HepG2 (cell line): Measurements from ENCODE around the gene GLDN. TPM values are rescaled to one million over a fixed set of nuclear protein-coding genes. Genes with fewer than 3 reads are reported as not detected.
A peak's percentile ranks its signal among the peaks of the same experiment; 100 is the strongest.

Source experiments
- ATRX ChIP-seq: sonication (generic); formaldehyde crosslinking; IDR thresholded peaks from 2 replicates; pipeline ENCODE4 v1.4.0; 2020; ENCODE audit warnings: missing genetic modification reagents, borderline replicate concordance
- BCL6 ChIP-seq: IDR thresholded peaks from 2 replicates; pipeline ENCODE4 v1.6.1; 2016; ENCODE audit warnings: missing genetic modification reagents, missing compliant biosample characterization
- HNF1B ChIP-seq: sonication (generic); formaldehyde crosslinking; IDR thresholded peaks from 2 replicates; pipeline ENCODE4 v1.5.1; 2020; ENCODE audit warnings: mild to moderate bottlenecking, moderate library complexity, missing genetic modification reagents
- HNF4A ChIP-seq: sonication (generic); formaldehyde crosslinking; IDR thresholded peaks from 2 replicates; pipeline ENCODE4 v1.4.0; 2020; ENCODE audit warnings: missing genetic modification reagents
- JUND ChIP-seq: sonication (generic); formaldehyde crosslinking; IDR thresholded peaks from 2 replicates; pipeline ENCODE4 v1.8.0; 2022; ENCODE audit warnings: mild to moderate bottlenecking, missing genetic modification reagents
- KDM1A ChIP-seq: IDR thresholded peaks from 2 replicates; pipeline ENCODE4 v1.6.1; 2016; ENCODE audit warnings: missing compliant biosample characterization
- MED1 ChIP-seq: sonication (generic); formaldehyde crosslinking; IDR thresholded peaks from 2 replicates; pipeline ENCODE4 v1.4.0; 2020; ENCODE audit warnings: missing genetic modification reagents
- MIER2 ChIP-seq: IDR thresholded peaks from 2 replicates; pipeline ENCODE4 v1.6.1; 2016; ENCODE audit warnings: missing biosample characterization, missing genetic modification reagents
- NR2F6 ChIP-seq, 2 experiments: IDR thresholded peaks; 2 replicates each; pipeline ENCODE4 v1.6.1; 2016; ENCODE audit warnings: antibody characterized with exemption in 1 of 2, mild to moderate bottlenecking in 1 of 2
- PPARG ChIP-seq: conservative IDR thresholded peaks from 2 replicates; pipeline ENCODE4 v1.6.1; 2016; ENCODE audit warnings: missing biosample characterization, missing genetic modification reagents
- REPIN1 ChIP-seq: sonication (generic); formaldehyde crosslinking; IDR thresholded peaks from 2 replicates; pipeline ENCODE4 v1.8.0; 2022; ENCODE audit warnings: missing genetic modification reagents, low read depth, mild to moderate bottlenecking, borderline replicate concordance
- TARDBP ChIP-seq: sonication (generic); formaldehyde crosslinking; IDR thresholded peaks from 2 replicates; pipeline ENCODE4 v1.8.0; 2022; ENCODE audit warnings: mild to moderate bottlenecking, missing genetic modification reagents
- TFAP4 ChIP-seq: sonication (generic); IDR thresholded peaks from 2 replicates; pipeline ENCODE4 v1.6.1; 2016; ENCODE audit warnings: low read depth, borderline replicate concordance
- ZBTB7A ChIP-seq: sonication (generic); formaldehyde crosslinking; IDR thresholded peaks from 2 replicates; pipeline ENCODE4 v1.8.0; 2022; ENCODE audit warnings: mild to moderate bottlenecking, missing genetic modification reagents
- ZFP90 ChIP-seq: sonication (generic); formaldehyde crosslinking; IDR thresholded peaks from 2 replicates; pipeline ENCODE4 v1.8.0; 2022; ENCODE audit warnings: missing genetic modification reagents, mild to moderate bottlenecking, inconsistent platforms, borderline replicate concordance
- ZNF232 ChIP-seq: sonication (generic); formaldehyde crosslinking; IDR thresholded peaks from 2 replicates; pipeline ENCODE4 v1.4.0; 2020; ENCODE audit warnings: missing genetic modification reagents, borderline replicate concordance
- ZNF326 ChIP-seq: sonication (generic); formaldehyde crosslinking; IDR thresholded peaks from 2 replicates; pipeline ENCODE4 v1.4.0; 2020; ENCODE audit warnings: missing genetic modification reagents, borderline replicate concordance
- ZNF766 ChIP-seq: sonication (generic); formaldehyde crosslinking; IDR thresholded peaks from 2 replicates; pipeline ENCODE4 v1.5.0; 2020; ENCODE audit warnings: missing genetic modification reagents, borderline replicate concordance
- ZNF777 ChIP-seq: sonication (generic); formaldehyde crosslinking; IDR thresholded peaks from 2 replicates; pipeline ENCODE4 v1.4.0; 2020; ENCODE audit warnings: missing genetic modification reagents
- polyA plus RNA-seq, 8 experiments: library from polyadenylated mRNA; depleted of rRNA in 3 of 8; stranded (reverse) in 7 of 8; unstranded in 1 of 8; fragments of >200 nt; fragmentation: Illumina TruSeq in 4 of 8; extraction: Trizol in 4 of 8; gene quantifications; 2 replicates each; pipeline versions ENCODE4 v1.2.1 to v1.2.3, GENCODE V29; 2011 to 2016; ENCODE audit warnings: low read depth in 4 of 8, missing spikeins in 1 of 8, mixed read lengths in 1 of 8; ENCODE audit not compliant: insufficient read depth in 1 of 8
- total RNA-seq, 5 experiments: library from RNA; depleted of rRNA; stranded (reverse); fragments of >200 nt; fragmentation: Illumina TruSeq; extraction: Trizol; gene quantifications; 2 replicates each; pipeline ENCODE4 v1.2.3, GENCODE V29; 2016; ENCODE audit warnings: low read depth in 1 of 5
- TF ChIP-seq, protein P1 (sequence below): IDR thresholded peaks from 2 replicates; pipeline ENCODE4 v1.6.1; 2016; ENCODE audit warnings: low read depth, missing genetic modification reagents, missing compliant biosample characterization
- TF ChIP-seq, protein P2 (sequence below): sonication (generic); formaldehyde crosslinking; IDR thresholded peaks from 2 replicates; pipeline ENCODE4 v1.8.1; 2023; ENCODE audit warnings: mild to moderate bottlenecking, inconsistent platforms, moderate library complexity, missing genetic modification reagents, borderline replicate concordance

Gene GLDN
- total and polyA plus RNA-seq, 2 of the 13 experiments (the other 11 are each of a cell fraction or from before 2014, with no cell fraction given), result 0.86 to 1.0 TPM

GRCh38 chr15:51313644-51314280, 27.7 kb upstream of the GLDN start (continued):
- peak; percentile 75 for TF ChIP-seq JUND (CRISPR knock-in tag)
- TF ChIP-seq ZNF232 (CRISPR knock-in tag), result peak; percentile 29; the same call in 1 of the 2 replicates
- TF ChIP-seq ZNF766 (CRISPR knock-in tag), result no peak
- peak; percentile 88; the same call in 1 of the 2 replicates for TF ChIP-seq HNF1B
- peak; percentile 68; the same call in 1 of the 2 replicates for TF ChIP-seq REPIN1 (CRISPR knock-in tag)
- peak; percentile 58 for TF ChIP-seq NR2F6 (IDR thresholded peaks at IDR 0.05)
- peak; percentile 82 for TF ChIP-seq NR2F6 (CRISPR knock-in tag; IDR thresholded peaks at IDR 0.05)
- TF ChIP-seq MIER2 (CRISPR knock-in tag), result 0 out of 2 replicates have a peak, but pooled peaks have one; percentile 19
- 0 out of 2 replicates have a peak, but pooled peaks have one; percentile 39 for TF ChIP-seq ZBTB7A (CRISPR knock-in tag)
- no peak for TF ChIP-seq ZNF777 (CRISPR knock-in tag)
- TF ChIP-seq HNF4A (CRISPR knock-in tag), result peak; percentile 93
- TF ChIP-seq ATRX, result no peak
- TF ChIP-seq TARDBP, result peak; percentile 87
- TF ChIP-seq, protein P1, sequence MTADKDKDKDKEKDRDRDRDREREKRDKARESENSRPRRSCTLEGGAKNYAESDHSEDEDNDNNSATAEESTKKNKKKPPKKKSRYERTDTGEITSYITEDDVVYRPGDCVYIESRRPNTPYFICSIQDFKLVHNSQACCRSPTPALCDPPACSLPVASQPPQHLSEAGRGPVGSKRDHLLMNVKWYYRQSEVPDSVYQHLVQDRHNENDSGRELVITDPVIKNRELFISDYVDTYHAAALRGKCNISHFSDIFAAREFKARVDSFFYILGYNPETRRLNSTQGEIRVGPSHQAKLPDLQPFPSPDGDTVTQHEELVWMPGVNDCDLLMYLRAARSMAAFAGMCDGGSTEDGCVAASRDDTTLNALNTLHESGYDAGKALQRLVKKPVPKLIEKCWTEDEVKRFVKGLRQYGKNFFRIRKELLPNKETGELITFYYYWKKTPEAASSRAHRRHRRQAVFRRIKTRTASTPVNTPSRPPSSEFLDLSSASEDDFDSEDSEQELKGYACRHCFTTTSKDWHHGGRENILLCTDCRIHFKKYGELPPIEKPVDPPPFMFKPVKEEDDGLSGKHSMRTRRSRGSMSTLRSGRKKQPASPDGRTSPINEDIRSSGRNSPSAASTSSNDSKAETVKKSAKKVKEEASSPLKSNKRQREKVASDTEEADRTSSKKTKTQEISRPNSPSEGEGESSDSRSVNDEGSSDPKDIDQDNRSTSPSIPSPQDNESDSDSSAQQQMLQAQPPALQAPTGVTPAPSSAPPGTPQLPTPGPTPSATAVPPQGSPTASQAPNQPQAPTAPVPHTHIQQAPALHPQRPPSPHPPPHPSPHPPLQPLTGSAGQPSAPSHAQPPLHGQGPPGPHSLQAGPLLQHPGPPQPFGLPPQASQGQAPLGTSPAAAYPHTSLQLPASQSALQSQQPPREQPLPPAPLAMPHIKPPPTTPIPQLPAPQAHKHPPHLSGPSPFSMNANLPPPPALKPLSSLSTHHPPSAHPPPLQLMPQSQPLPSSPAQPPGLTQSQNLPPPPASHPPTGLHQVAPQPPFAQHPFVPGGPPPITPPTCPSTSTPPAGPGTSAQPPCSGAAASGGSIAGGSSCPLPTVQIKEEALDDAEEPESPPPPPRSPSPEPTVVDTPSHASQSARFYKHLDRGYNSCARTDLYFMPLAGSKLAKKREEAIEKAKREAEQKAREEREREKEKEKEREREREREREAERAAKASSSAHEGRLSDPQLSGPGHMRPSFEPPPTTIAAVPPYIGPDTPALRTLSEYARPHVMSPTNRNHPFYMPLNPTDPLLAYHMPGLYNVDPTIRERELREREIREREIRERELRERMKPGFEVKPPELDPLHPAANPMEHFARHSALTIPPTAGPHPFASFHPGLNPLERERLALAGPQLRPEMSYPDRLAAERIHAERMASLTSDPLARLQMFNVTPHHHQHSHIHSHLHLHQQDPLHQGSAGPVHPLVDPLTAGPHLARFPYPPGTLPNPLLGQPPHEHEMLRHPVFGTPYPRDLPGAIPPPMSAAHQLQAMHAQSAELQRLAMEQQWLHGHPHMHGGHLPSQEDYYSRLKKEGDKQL (CRISPR knock-in tag), result peak; percentile 40; the same call in 1 of the 2 replicates
- peak; percentile 48; the same call in 1 of the 2 replicates for TF ChIP-seq PPARG (CRISPR knock-in tag)
- peak; percentile 89 for TF ChIP-seq BCL6 (CRISPR knock-in tag)
- peak; percentile 93 for TF ChIP-seq MED1 (CRISPR knock-in tag)
- TF ChIP-seq ZNF326, result no peak
- TF ChIP-seq TFAP4, result peak; percentile 52; the same call in 1 of the 2 replicates
- TF ChIP-seq ZFP90 (CRISPR knock-in tag), result 0 out of 2 replicates have a peak, but pooled peaks have one; percentile 39
- TF ChIP-seq KDM1A (CRISPR knock-in tag), result peak; percentile 80
- TF ChIP-seq, protein P2, sequence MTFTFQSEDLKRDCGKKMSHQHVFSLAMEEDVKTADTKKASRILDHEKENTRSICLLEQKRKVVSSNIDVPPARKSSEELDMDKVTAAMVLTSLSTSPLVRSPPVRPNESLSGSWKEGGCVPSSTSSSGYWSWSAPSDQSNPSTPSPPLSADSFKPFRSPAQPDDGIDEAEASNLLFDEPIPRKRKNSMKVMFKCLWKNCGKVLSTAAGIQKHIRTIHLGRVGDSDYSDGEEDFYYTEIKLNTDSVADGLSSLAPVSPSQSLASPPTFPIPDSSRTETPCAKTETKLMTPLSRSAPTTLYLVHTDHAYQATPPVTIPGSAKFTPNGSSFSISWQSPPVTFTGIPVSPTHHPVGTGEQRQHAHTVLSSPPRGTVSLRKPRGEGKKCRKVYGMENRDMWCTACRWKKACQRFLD, result no peak
